Panc1 (cell line): ENCODE results near the gene HSD17B2. TPM values are rescaled to one million over a fixed set of nuclear protein-coding genes. Genes with fewer than 3 reads are reported as not detected.
A peak's percentile ranks its signal among the peaks of the same experiment; 100 is the strongest.

ENCODE experiments used
- ATAC-seq: fragments of 200-7000 bp; cut with Tn5 transposase; 2 replicates; pipeline ENCODE4 v1.9.1; 2020; ENCODE audit warnings: mild to moderate bottlenecking, moderate library complexity
- BruUV-seq: library from RNA; stranded (reverse); fragments of 400-500 nt; replicated peaks from 2 replicates; lab custom pipeline; 2021; lab: Mats Ljungman, UMichigan
- CTCF ChIA-PET: fragments of 300-600 bp; sonication (Branson Sonifier 250); formaldehyde crosslinking; loops from one replicate; lab custom pipeline; 2022; ENCODE audit warnings: antibody characterized with exemption; lab: Charles Lee
- POLR2A ChIA-PET: fragments of 300-600 bp; sonication (Branson Sonifier 250); formaldehyde crosslinking; loops from one replicate; lab custom pipeline; 2022; ENCODE audit warnings: antibody characterized with exemption; lab: Charles Lee
- DNase-seq: peaks from one replicate; pipeline ENCODE4 v3.0.0-alpha.2; 2010; ENCODE audit warnings: low read depth, low spot score
- H3K27ac ChIP-seq: 2 replicates; pipeline ENCODE4 v1.5.1; 2011; ENCODE audit warnings: mild to moderate bottlenecking, low read length, inconsistent platforms
- H3K27me3 ChIP-seq: fragments of 200-500 bp; sonication (Bioruptor generic); 2 replicates; pipeline ENCODE4 v1.6.0; 2014; ENCODE audit warnings: low read length, inconsistent platforms; ENCODE audit not compliant: control insufficient read depth, insufficient read depth
- H3K36me3 ChIP-seq: fragments of 200-500 bp; sonication (Bioruptor generic); 2 replicates; pipeline ENCODE4 v1.5.1; 2014; ENCODE audit warnings: inconsistent platforms, mild to moderate bottlenecking, low read length, moderate library complexity; ENCODE audit not compliant: control insufficient read depth, insufficient read depth
- H3K4me1 ChIP-seq: 2 replicates; pipeline ENCODE4 v1.5.1; 2011; ENCODE audit warnings: inconsistent platforms, mild to moderate bottlenecking, low read length, moderate library complexity; ENCODE audit not compliant: control insufficient read depth, insufficient read depth
- H3K4me3 ChIP-seq, 2 experiments: 2 replicates each; pipeline ENCODE4 v1.5.1; 2011 to 2012; ENCODE audit warnings: low read depth in 2 of 2, low read length in 2 of 2, mild to moderate bottlenecking in 2 of 2, inconsistent platforms in 1 of 2, moderate library complexity in 1 of 2
- H3K9me3 ChIP-seq: fragments of 200-500 bp; sonication (Bioruptor generic); 2 replicates; pipeline ENCODE4 v1.5.1; 2014; ENCODE audit warnings: low read depth, mild to moderate bottlenecking, inconsistent platforms, low read length, moderate library complexity; ENCODE audit not compliant: control insufficient read depth, insufficient read depth
- CTCF ChIP-seq: fragments of 450-650 bp; IDR thresholded peaks from 2 replicates; pipeline ENCODE4 v1.5.1; 2017; ENCODE audit warnings: mild to moderate bottlenecking
- POLR2AphosphoS5 ChIP-seq: IDR thresholded peaks from 2 replicates; pipeline ENCODE4 v1.6.1; 2012; ENCODE audit warnings: mild to moderate bottlenecking, low read depth, low read length, moderate library complexity
- REST ChIP-seq, 2 experiments: IDR thresholded peaks; 2 replicates each; pipeline ENCODE4 v1.6.1; 2011 to 2012; ENCODE audit warnings: low read depth in 2 of 2, control low read depth in 1 of 2, low read length in 1 of 2, mild to moderate bottlenecking in 1 of 2, moderate library complexity in 1 of 2; ENCODE audit not compliant: insufficient read depth in 1 of 2
- SIN3A ChIP-seq: IDR thresholded peaks from 2 replicates; pipeline ENCODE4 v1.6.1; 2012; ENCODE audit warnings: low read depth, mild to moderate bottlenecking, low read length, moderate library complexity, borderline replicate concordance; ENCODE audit not compliant: insufficient read depth
- TCF7L2 ChIP-seq: IDR thresholded peaks from 2 replicates; pipeline ENCODE4 v1.6.1; 2011; ENCODE audit warnings: mild to moderate bottlenecking, low read depth, low read length, inconsistent platforms
- in situ Hi-C: cut with HindIII; loops from 2 replicates; pipeline ENCODE4 v1.10.0; 2016; ENCODE audit warnings: low sequenced_read_pairs, low pct_unique_long_range_greater_than_20kb
- intact Hi-C: fragments of 100-400 bp; cut with micrococcal nuclease; formaldehyde crosslinking; loops from one replicate; pipeline ENCODE4 v1.10.0; 2022; ENCODE audit not compliant: unreplicated experiment
- total RNA-seq: library from RNA; stranded (reverse); gene quantifications from one replicate; pipeline ENCODE4 v1.2.1, GENCODE V29; 2021; ENCODE audit not compliant: unreplicated experiment

The HSD17B2 gene
- total RNA-seq, 1 experiment from 2014 or later, result 0.41 TPM

GRCh38 chr16:82146556-82146955 lies 111.5 kb downstream of the HSD17B2 start:
- in situ Hi-C loops (no loop called here), intact Hi-C loops (no loop called here)
- Histone ChIP-seq H3K36me3 (peaks cover 8% of the 10 kb centered on the region), H3K4me1 (peaks cover 4% of the 10 kb centered on the region), H3K4me3 (no peak overlapping the region), H3K27me3 (no peaks in the 10 kb centered on the region), H3K9me3 (no peaks in the 10 kb centered on the region), H3K27ac (peak overlapping the region; percentile 9; the same call in 1 of the 2 replicates)
- ChIA-PET CTCF (no interaction called here), POLR2A (no interaction called here)
- TF ChIP-seq TCF7L2 (no peak), SIN3A (no peak), REST (IDR thresholded peaks at IDR 0.05; ENCODE audit: insufficient read depth in 1 of 2, low read depth in 2 of 2, low read length in 1 of 2) (no peak), POLR2AphosphoS5 (no peak)
- DNase-seq (no peak), ATAC-seq (no peak)
- no TSS peak for BruUV-seq

- no peak overlapping the region for H3K4me3 ChIP-seq
- ChIA-PET CTCF (no interaction called here), POLR2A (no interaction called here)
- no TSS peak for BruUV-seq
- TF ChIP-seq CTCF (no peak), SIN3A (no peak), REST (IDR thresholded peaks at IDR 0.05; ENCODE audit: insufficient read depth in 1 of 2, low read depth in 2 of 2, low read length in 1 of 2) (no peak), POLR2AphosphoS5 (no peak), TCF7L2 (no peak)
- H3K4me1 ChIP-seq, result peaks cover 5% of the 10 kb centered on the region
- intact Hi-C loops (no loop called here), in situ Hi-C loops (no loop called here)
- H3K27ac ChIP-seq, result peak overlapping the region; percentile 9; the same call in 1 of the 2 replicates
- no peaks in the 10 kb centered on the region for H3K9me3 ChIP-seq
- no peak for ATAC-seq
- no peaks in the 10 kb centered on the region for H3K27me3 ChIP-seq
- no peak for DNase-seq
- H3K36me3 ChIP-seq, result peaks cover 8% of the 10 kb centered on the region
Measured at GRCh38 chr16:82146957-82147356, 111.9 kb downstream of the HSD17B2 start.
